Measurements from ENCODE around the gene TSN. TPM values are rescaled to one million over a fixed set of nuclear protein-coding genes. Genes with fewer than 3 reads are reported as not detected.

The TSN gene
- total RNA-seq, 1 experiment from 2014 or later = 102 TPM

GRCh38 chr2:121803503-121803902 lies 48.1 kb downstream of the TSN start:
- Histone ChIP-seq H3K79me1 (ENCODE audit: insufficient read depth, low read depth, low read length, poor library complexity, severe bottlenecking) (no peaks in the 10 kb centered on the region), H3K23ac (ENCODE audit: insufficient read length, low read depth, low read length) (no peak overlapping the region), H2BK20ac (ENCODE audit: low read depth, low read length, poor library complexity, severe bottlenecking) (peak overlapping the region; percentile 90), H3T11ph (ENCODE audit: low read length) (no peak overlapping the region), H2BK5ac (ENCODE audit: insufficient read length, low read length) (peak overlapping the region; percentile 90), H3K14ac (ENCODE audit: insufficient read depth, low read length) (no peak overlapping the region), H2AK5ac (ENCODE audit: insufficient read length, low read length) (peak overlapping the region; percentile 89), H3K79me2 (ENCODE audit: insufficient read depth, low read length) (no peaks in the 10 kb centered on the region), H3K9me3 (ENCODE audit: control insufficient read depth, low read depth, low read length) (no peaks in the 10 kb centered on the region), H4K8ac (replicated peaks; ENCODE audit: insufficient read length, low read depth, low read length) (no peak overlapping the region), H3K9ac (ENCODE audit: extremely low read depth, insufficient read length, low read length) (no peak overlapping the region), H4K20me1 (ENCODE audit: control insufficient read depth, insufficient read depth, insufficient read length) (no peaks in the 10 kb centered on the region), H2BK120ac (ENCODE audit: low read depth, low read length, poor library complexity, severe bottlenecking) (peak overlapping the region; percentile 1), H4K5ac (ENCODE audit: insufficient read length, low read depth, low read length) (peak overlapping the region; percentile 33), H3K56ac (ENCODE audit: insufficient read length, low read depth, low read length) (no peak overlapping the region), H3K4me2 (ENCODE audit: insufficient read depth, insufficient read length, low read length) (no peak overlapping the region), H3K23me2 (ENCODE audit: insufficient read length, low read depth, low read length, poor library complexity, severe bottlenecking) (no peaks in the 10 kb centered on the region), H2BK15ac (ENCODE audit: low read depth, low read length) (no peak overlapping the region), H2BK12ac (ENCODE audit: insufficient read length, low read depth, low read length) (peak overlapping the region; percentile 98), H3K18ac (ENCODE audit: insufficient read length, low read depth, low read length) (no peak overlapping the region), H3K27ac (ENCODE audit: insufficient read length, low read depth, low read length) (peak overlapping the region; percentile 91), H3K4me1 (ENCODE audit: insufficient read depth, low read length) (peaks cover 16% of the 10 kb centered on the region), H3K4ac (ENCODE audit: low read depth, low read length) (no peak overlapping the region), H3K27me3 (ENCODE audit: insufficient read depth, low read length) (no peaks in the 10 kb centered on the region), H2AFZ (ENCODE audit: low read length) (peak overlapping the region; percentile 77), H4K91ac (ENCODE audit: insufficient read length, low read depth, low read length) (no peak overlapping the region)
- DNase-seq = no peak
- Mint-ChIP-seq H3K9me3 (peaks cover 5 to 6% of the 10 kb centered on the region in 2 experiments; a peak in 3 of 5 replicates), H3K4me1 (peaks cover 29 to 40% of the 10 kb centered on the region in 2 experiments), H3K27me3 (ENCODE audit: low read depth) (no peaks in the 10 kb centered on the region), H3K36me3 (ENCODE audit: insufficient read depth in 1 of 3, low read depth in 3 of 3) (peaks cover 0 to 3% (median 0%) of the 10 kb centered on the region in 3 experiments; a peak in 2 of 7 replicates), H3K4me3 (no peak overlapping the region), H3K27ac (peak overlapping the region; percentile 1 to 27 (median 11); a peak in 3 of 7 replicates)
- no CpG with 5 or more reads among the region's 2 CpGs for WGBS (ENCODE audit: extremely low coverage, insufficient read length, low lambda C conversion rate)
- no peak for TF ChIP-seq CTCF (conservative IDR thresholded peaks at IDR 0.05)
